ENCODE measurements around the gene CD58.

The CD58 gene

DNA sequence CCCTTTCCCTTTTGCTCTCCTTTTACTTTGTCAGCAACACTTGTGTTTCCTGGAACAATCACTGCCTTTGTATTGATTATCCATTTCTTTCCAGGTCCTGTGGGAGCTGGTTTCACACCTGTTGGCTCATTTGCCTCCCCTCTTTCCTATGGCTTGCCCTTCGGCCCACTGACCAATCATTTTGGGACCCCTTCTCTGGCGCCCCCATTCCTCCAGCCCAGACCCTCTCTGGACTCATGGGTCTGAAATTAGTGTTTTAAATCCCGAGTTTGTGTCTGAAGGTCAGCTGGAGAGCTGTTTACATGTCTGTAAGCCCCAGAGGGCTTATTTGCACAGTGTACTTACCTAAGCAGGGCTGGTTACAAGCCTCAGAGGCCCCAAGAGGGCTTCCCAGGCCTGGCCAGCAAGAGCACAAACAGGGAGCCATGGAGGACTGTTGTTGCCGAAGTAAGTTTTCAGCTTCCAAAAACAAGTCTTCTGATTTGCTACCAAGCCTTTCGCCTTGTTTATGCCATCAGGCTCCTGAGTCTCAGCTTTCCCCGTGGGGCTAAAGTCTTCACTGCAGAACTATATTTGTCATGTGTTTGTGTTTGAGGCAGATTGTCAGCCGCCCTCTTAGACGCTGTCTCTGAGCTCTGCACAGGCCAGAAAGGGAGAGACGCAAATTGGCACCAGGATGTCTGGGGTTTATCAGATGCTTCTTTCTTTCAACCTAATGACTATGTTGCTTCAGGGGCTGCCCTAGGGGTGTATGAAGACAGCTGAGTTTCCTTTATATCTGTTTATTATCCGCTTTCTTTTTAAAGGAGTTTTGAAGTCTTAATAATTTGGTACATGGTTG lies 104.8 kb downstream of the CD58 start:
- DNase-seq (ENCODE audit: low read depth), result no peak

DNA sequence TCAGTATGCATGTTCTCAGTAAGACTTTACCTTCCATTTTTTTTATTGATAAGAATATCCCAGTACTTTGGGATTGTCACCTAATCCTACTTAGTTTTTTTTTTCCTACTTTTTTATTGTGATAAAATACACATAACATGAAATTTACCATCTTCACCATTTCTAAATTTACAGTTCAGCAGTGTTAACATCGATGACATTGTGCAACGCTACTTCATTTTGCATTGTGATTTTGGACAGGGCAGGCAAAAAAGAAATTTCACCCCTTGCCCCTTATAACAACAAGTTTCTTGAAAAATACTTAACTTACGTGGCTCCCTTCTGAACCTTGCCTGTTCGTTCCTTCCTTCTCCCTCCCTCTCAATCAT lies 105.4 kb downstream of the CD58 start:
- DNase-seq (ENCODE audit: low read depth), result no peak

Data from activated gamma-delta T cell treated with anti-CD3 and anti-CD28 coated beads, Interleukin-2, amount 50 U/mL, for 16 hours (primary cell).